K562 treated with DMSO at 1 percent for 4 hours (cell line): ENCODE results near the gene BAG5. TPM values are rescaled to one million over a fixed set of nuclear protein-coding genes. Genes with fewer than 3 reads are reported as not detected.

Experiments used
- total RNA-seq: library from RNA; unstranded; fragments of 300-600 nt; gene quantifications from 2 replicates; pipeline ENCODE4 v1.2.3, GENCODE V29; 2022; ENCODE audit not compliant: insufficient read depth

The BAG5 gene
- 6.1 and 9.7 TPM in 2 replicates for total RNA-seq

GRCh38 chr14:103562429-103563225, at the start of gene BAG5, which contains the start of gene COA8:
Gene BAG5 (minus strand): TSS chr14:103562657. CDS start chr14:103561164, 1,493 bp downstream.
Gene COA8 (plus strand): TSS chr14:103562960. CDS start chr14:103563002, 42 bp downstream.

GRCh38 chr14:103528587-103529382, 33.7 kb downstream of the BAG5 start, which contains the start of gene TRMT61A:
Gene TRMT61A (plus strand): TSS chr14:103529196. CDS start chr14:103529979, 783 bp downstream.

GRCh38 chr14:103522649-103523574, 39.5 kb downstream of the BAG5 start, which contains the start of gene CKB:
Gene CKB (minus strand): TSS chr14:103522830. CDS start chr14:103522493, 337 bp downstream.

Other genes starting within 250 kb of the BAG5 start
- gene EIF5, start 228.4 kb downstream of the BAG5 start, total RNA-seq, result 108 and 123 TPM in 2 replicates
- 46.0 and 49.3 TPM in 2 replicates for gene MARK3, start 177.2 kb downstream of the BAG5 start, total RNA-seq
- 336 and 405 TPM in 2 replicates for gene CKB, start 39.8 kb downstream of the BAG5 start, total RNA-seq
- gene TRMT61A, start 33.5 kb downstream of the BAG5 start, total RNA-seq, result 4.2 and 4.8 TPM in 2 replicates
- 39.4 and 42.5 TPM in 2 replicates for gene COA8, start 303 bp upstream of the BAG5 start, total RNA-seq
- gene KLC1, start 66.6 kb upstream of the BAG5 start, total RNA-seq, result 78.2 and 112 TPM in 2 replicates
- 22.3 and 26.3 TPM in 2 replicates for gene XRCC3, start 152.8 kb upstream of the BAG5 start, total RNA-seq
- 20.7 and 21.1 TPM in 2 replicates for gene ZFYVE21, start 153.2 kb upstream of the BAG5 start, total RNA-seq